BLaER1 treated with 17β-estradiol and CSF1 and Interleukin-3, amounts not matched to agents 10 nM and 100 nM (cell line): ENCODE measurements around the gene MYO5B.

Source experiments
- H3K27ac ChIP-seq, 11 experiments: shearing (Covaris generic); formaldehyde crosslinking; 2 replicates each; pipeline ENCODE4 v1.8.1; 2022
- H3K27me3 ChIP-seq, 11 experiments: shearing (Covaris generic); formaldehyde crosslinking; 2 replicates each; pipeline ENCODE4 v1.8.1; 2022
- H3K36me3 ChIP-seq, 11 experiments: shearing (Covaris generic); formaldehyde crosslinking; 2 replicates each; pipeline ENCODE4 v1.8.1; 2022
- H3K4me1 ChIP-seq, 10 experiments: shearing (Covaris generic); formaldehyde crosslinking; 2 replicates each; pipeline ENCODE4 v1.8.1; 2022
- H3K4me2 ChIP-seq, 11 experiments: shearing (Covaris generic); formaldehyde crosslinking; 2 replicates each; pipeline ENCODE4 v1.8.1; 2022
- H3K4me3 ChIP-seq, 10 experiments: shearing (Covaris generic); formaldehyde crosslinking; 2 replicates each; pipeline ENCODE4 v1.8.1; 2022
- H3K9ac ChIP-seq, 11 experiments: shearing (Covaris generic); formaldehyde crosslinking; 2 replicates each; pipeline ENCODE4 v1.8.1; 2022
- H3K9me3 ChIP-seq, 11 experiments: shearing (Covaris generic); formaldehyde crosslinking; replicated peaks in 1 of 11; 2 replicates each; pipeline ENCODE4 v1.8.1; 2022
- H4K20me1 ChIP-seq, 11 experiments: shearing (Covaris generic); formaldehyde crosslinking; 2 replicates each; pipeline ENCODE4 v1.8.1; 2022
- Cebpa-rat ChIP-seq, 11 experiments: shearing (Covaris generic); IDR thresholded peaks; 2 replicates each; pipeline ENCODE4 v1.8.1; 2022

The MYO5B gene

GRCh38 chr18:49778826-49779465 lies 416.0 kb downstream of the MYO5B start:
- Histone ChIP-seq H3K36me3 (peaks cover 36 to 59% (median 42%) of the 10 kb centered on the region in 11 experiments), H3K9me3 (peaks cover 16 to 39% (median 26%) of the 10 kb centered on the region in 11 experiments), H3K27ac (peak overlapping the region in 6 of 11 experiments; percentile 22 to 72 (median 56); a peak in 9 of 22 replicates), H4K20me1 (no peaks in the 10 kb centered on the region), H3K4me1 (peaks cover 0 to 25% (median 21%) of the 10 kb centered on the region in 10 experiments; a peak in 16 of 20 replicates), H3K4me3 (no peak overlapping the region), H3K9ac (peak overlapping the region in 3 of 11 experiments; percentile 29 to 58 (median 56); a peak in 3 of 22 replicates), H3K27me3 (no peaks in the 10 kb centered on the region), H3K4me2 (peak overlapping the region in 9 of 11 experiments; percentile 24 to 77 (median 57); a peak in 18 of 22 replicates)
- TF ChIP-seq Cebpa-rat (IDR thresholded peaks at IDR 0.05): peak in 1 of 11 experiments; percentile 15; a peak in 1 of 22 replicates
